Panc1 (cell line): ENCODE measurements around the gene TLCD1. TPM values are rescaled to one million over a fixed set of nuclear protein-coding genes. Genes with fewer than 3 reads are reported as not detected.
A peak's percentile ranks its signal among the peaks of the same experiment; 100 is the strongest.

Experiments used
- ATAC-seq: fragments of 200-7000 bp; cut with Tn5 transposase; 2 replicates; pipeline ENCODE4 v1.9.1; 2020; ENCODE audit warnings: mild to moderate bottlenecking, moderate library complexity
- BruUV-seq: library from RNA; stranded (reverse); fragments of 400-500 nt; replicated peaks from 2 replicates; lab custom pipeline; 2021; lab: Mats Ljungman, UMichigan
- CTCF ChIA-PET: fragments of 300-600 bp; sonication (Branson Sonifier 250); formaldehyde crosslinking; loops from one replicate; lab custom pipeline; 2022; ENCODE audit warnings: antibody characterized with exemption; lab: Charles Lee
- POLR2A ChIA-PET: fragments of 300-600 bp; sonication (Branson Sonifier 250); formaldehyde crosslinking; loops from one replicate; lab custom pipeline; 2022; ENCODE audit warnings: antibody characterized with exemption; lab: Charles Lee
- DNase-seq: peaks from one replicate; pipeline ENCODE4 v3.0.0-alpha.2; 2010; ENCODE audit warnings: low read depth, low spot score
- H3K27ac ChIP-seq: 2 replicates; pipeline ENCODE4 v1.5.1; 2011; ENCODE audit warnings: mild to moderate bottlenecking, low read length, inconsistent platforms
- H3K27me3 ChIP-seq: fragments of 200-500 bp; sonication (Bioruptor generic); 2 replicates; pipeline ENCODE4 v1.6.0; 2014; ENCODE audit warnings: low read length, inconsistent platforms; ENCODE audit not compliant: control insufficient read depth, insufficient read depth
- H3K36me3 ChIP-seq: fragments of 200-500 bp; sonication (Bioruptor generic); 2 replicates; pipeline ENCODE4 v1.5.1; 2014; ENCODE audit warnings: inconsistent platforms, mild to moderate bottlenecking, low read length, moderate library complexity; ENCODE audit not compliant: control insufficient read depth, insufficient read depth
- H3K4me1 ChIP-seq: 2 replicates; pipeline ENCODE4 v1.5.1; 2011; ENCODE audit warnings: inconsistent platforms, mild to moderate bottlenecking, low read length, moderate library complexity; ENCODE audit not compliant: control insufficient read depth, insufficient read depth
- H3K4me3 ChIP-seq, 2 experiments: 2 replicates each; pipeline ENCODE4 v1.5.1; 2011 to 2012; ENCODE audit warnings: low read depth in 2 of 2, low read length in 2 of 2, mild to moderate bottlenecking in 2 of 2, inconsistent platforms in 1 of 2, moderate library complexity in 1 of 2
- H3K9me3 ChIP-seq: fragments of 200-500 bp; sonication (Bioruptor generic); 2 replicates; pipeline ENCODE4 v1.5.1; 2014; ENCODE audit warnings: low read depth, mild to moderate bottlenecking, inconsistent platforms, low read length, moderate library complexity; ENCODE audit not compliant: control insufficient read depth, insufficient read depth
- CTCF ChIP-seq: fragments of 450-650 bp; IDR thresholded peaks from 2 replicates; pipeline ENCODE4 v1.5.1; 2017; ENCODE audit warnings: mild to moderate bottlenecking
- POLR2AphosphoS5 ChIP-seq: IDR thresholded peaks from 2 replicates; pipeline ENCODE4 v1.6.1; 2012; ENCODE audit warnings: mild to moderate bottlenecking, low read depth, low read length, moderate library complexity
- REST ChIP-seq, 2 experiments: IDR thresholded peaks; 2 replicates each; pipeline ENCODE4 v1.6.1; 2011 to 2012; ENCODE audit warnings: low read depth in 2 of 2, control low read depth in 1 of 2, low read length in 1 of 2, mild to moderate bottlenecking in 1 of 2, moderate library complexity in 1 of 2; ENCODE audit not compliant: insufficient read depth in 1 of 2
- SIN3A ChIP-seq: IDR thresholded peaks from 2 replicates; pipeline ENCODE4 v1.6.1; 2012; ENCODE audit warnings: low read depth, mild to moderate bottlenecking, low read length, moderate library complexity, borderline replicate concordance; ENCODE audit not compliant: insufficient read depth
- TCF7L2 ChIP-seq: IDR thresholded peaks from 2 replicates; pipeline ENCODE4 v1.6.1; 2011; ENCODE audit warnings: mild to moderate bottlenecking, low read depth, low read length, inconsistent platforms
- in situ Hi-C: cut with HindIII; loops from 2 replicates; pipeline ENCODE4 v1.10.0; 2016; ENCODE audit warnings: low sequenced_read_pairs, low pct_unique_long_range_greater_than_20kb
- intact Hi-C: fragments of 100-400 bp; cut with micrococcal nuclease; formaldehyde crosslinking; loops from one replicate; pipeline ENCODE4 v1.10.0; 2022; ENCODE audit not compliant: unreplicated experiment
- total RNA-seq: library from RNA; stranded (reverse); gene quantifications from one replicate; pipeline ENCODE4 v1.2.1, GENCODE V29; 2021; ENCODE audit not compliant: unreplicated experiment

TLCD1 gene
- total RNA-seq, 1 experiment from 2014 or later = 55.7 TPM

DNA sequence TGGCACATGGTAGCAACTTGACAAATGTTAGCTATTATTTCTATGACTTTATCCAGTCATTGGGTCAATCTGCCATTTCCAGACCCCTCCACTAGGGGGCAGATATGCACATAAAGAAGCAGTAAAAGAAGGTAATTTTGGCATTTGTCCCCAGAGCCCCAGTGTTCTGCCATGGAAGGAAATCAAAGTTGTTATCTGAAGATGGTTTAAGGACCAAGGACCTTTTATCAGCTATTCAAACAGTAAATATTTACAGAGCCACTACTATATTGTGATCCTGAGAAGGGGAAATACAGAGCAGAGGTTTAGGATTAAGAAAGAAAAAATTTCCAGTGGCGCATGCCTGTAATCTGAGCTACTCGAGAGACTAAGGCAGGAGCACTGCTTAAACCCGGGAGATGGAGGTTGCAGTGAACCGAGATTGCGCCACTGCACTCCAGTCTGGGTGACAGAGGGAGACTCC, 37.8 kb upstream of the TLCD1 start:
- no TSS peak for BruUV-seq

More for the DNA sequence above, 37.8 kb upstream of the TLCD1 start:
- CTCF ChIA-PET = interaction anchor here (0.5 to 1.9 kb wide), 25 partner anchors 9 to 190 kb away, joined by 3 to 12 read pairs (median 4); partner anchors contain the start of genes FLOT2 and TLCD1
- DNase-seq (peak; percentile 42), ATAC-seq (peak; percentile 66)
- Histone ChIP-seq H3K9me3 (no peaks in the 10 kb centered on the region), H3K4me1 (peaks cover 17% of the 10 kb centered on the region), H3K4me3 (no peak overlapping the region), H3K27ac (no peak overlapping the region), H3K36me3 (no peaks in the 10 kb centered on the region; the same call in 1 of the 2 replicates), H3K27me3 (no peaks in the 10 kb centered on the region)
- in situ Hi-C loops (loop anchor here (10.0 kb wide), 2 partner anchors 51 to 111 kb away; no protein-coding TSS in a partner anchor), intact Hi-C loops (loop anchor here (1.0 to 10.0 kb wide), 2 partner anchors 44 to 111 kb away; no protein-coding TSS in a partner anchor)
- no peak for TF ChIP-seq REST (IDR thresholded peaks at IDR 0.05; ENCODE audit: insufficient read depth in 1 of 2, low read depth in 2 of 2, low read length in 1 of 2)
- peak; percentile 86 for TF ChIP-seq CTCF
- TF ChIP-seq POLR2AphosphoS5 = no peak
- no peak for TF ChIP-seq TCF7L2
- TF ChIP-seq SIN3A = no peak
- POLR2A ChIA-PET = interaction anchor here (0.6 to 0.7 kb wide), 3 partner anchors 12 to 108 kb away, joined by 3 to 9 read pairs (median 7); no protein-coding TSS in a partner anchor
